ENCODE data around the gene FCHSD1.

The FCHSD1 gene

GRCh38 chr5:141596867-141597266 lies 54.4 kb downstream of the FCHSD1 start:
- Histone ChIP-seq H3K4me1 (ENCODE audit: control insufficient read depth in 5 of 5, insufficient read depth in 5 of 5, low read length in 5 of 5) (no peaks in the 10 kb centered on the region), H3K9me3 (ENCODE audit: control insufficient read depth in 5 of 5, low read length in 5 of 5) (peaks cover 0 to 7% (median 4%) of the 10 kb centered on the region in 5 donors), H3K36me3 (ENCODE audit: control insufficient read depth in 5 of 5, insufficient read depth in 5 of 5, low read length in 5 of 5) (no peaks in the 10 kb centered on the region), H3K4me3 (ENCODE audit: low read depth in 1 of 5, low read length in 5 of 5) (no peak overlapping the region), H3K27ac (ENCODE audit: low read depth, low read length) (no peak overlapping the region), H3K9ac (ENCODE audit: low read length in 5 of 5) (no peak overlapping the region), H3K27me3 (ENCODE audit: control insufficient read depth in 5 of 5, insufficient read depth in 4 of 5, low read length in 5 of 5) (no peaks in the 10 kb centered on the region)

- no peaks in the 10 kb centered on the region for H3K4me1 ChIP-seq (ENCODE audit: control insufficient read depth in 5 of 5, insufficient read depth in 5 of 5, low read length in 5 of 5)
Observed at GRCh38 chr5:141590127-141590526, 61.1 kb downstream of the FCHSD1 start.

More at GRCh38 chr5:141590127-141590526, 61.1 kb downstream of the FCHSD1 start:
- H3K27me3 ChIP-seq (ENCODE audit: control insufficient read depth in 5 of 5, insufficient read depth in 4 of 5, low read length in 5 of 5) = no peaks in the 10 kb centered on the region
- H3K4me3 ChIP-seq (ENCODE audit: low read depth in 1 of 5, low read length in 5 of 5) = no peak overlapping the region
- H3K36me3 ChIP-seq (ENCODE audit: control insufficient read depth in 5 of 5, insufficient read depth in 5 of 5, low read length in 5 of 5) = peaks cover 4 to 16% (median 11%) of the 10 kb centered on the region in 5 donors
- H3K27ac ChIP-seq (ENCODE audit: low read depth, low read length) = no peak overlapping the region
- H3K9ac ChIP-seq (ENCODE audit: low read length in 5 of 5) = no peak overlapping the region
- no peaks in the 10 kb centered on the region for H3K9me3 ChIP-seq (ENCODE audit: control insufficient read depth in 5 of 5, low read length in 5 of 5)

Measured in subcutaneous abdominal adipose tissue (tissue), 5 donors.